Neural progenitor cell (in vitro differentiated cells): ENCODE measurements around the gene DRICH1. TPM values are rescaled to one million over a fixed set of nuclear protein-coding genes. Genes with fewer than 3 reads are reported as not detected.
A peak's percentile ranks its signal among the peaks of the same experiment; 100 is the strongest.
"Not testable (repeated sequence)": the region's sequence is repeated elsewhere in the genome, so short reads cannot be mapped to it uniquely, and the experiment has no call there.

ENCODE experiments used
- DNase-seq: peaks from one replicate; pipeline ENCODE4 v3.0.0-alpha.2; 2016; ENCODE audit warnings: low spot score
- H2AFZ ChIP-seq: fragments of 200-600 bp; sonication (generic); replicated peaks from 2 replicates; pipeline ENCODE4 v1.6.1; 2016; ENCODE audit warnings: antibody characterized with exemption
- H3F3A ChIP-seq: fragments of 200-600 bp; sonication (generic); 2 replicates; pipeline ENCODE4 v1.6.1; 2016; ENCODE audit warnings: antibody characterized with exemption, low read depth
- H3K27ac ChIP-seq: fragments of 200-600 bp; sonication (generic); 2 replicates; pipeline ENCODE4 v1.5.1; 2016; ENCODE audit warnings: mild to moderate bottlenecking
- H3K27me3 ChIP-seq: fragments of 200-600 bp; sonication (generic); 2 replicates; pipeline ENCODE4 v1.6.1; 2016; ENCODE audit warnings: mild to moderate bottlenecking, moderate library complexity
- H3K36me3 ChIP-seq: fragments of 200-600 bp; sonication (generic); 2 replicates; pipeline ENCODE4 v1.5.1; 2016
- H3K4me1 ChIP-seq: fragments of 200-600 bp; sonication (generic); 2 replicates; pipeline ENCODE4 v1.6.1; 2016; ENCODE audit warnings: mixed run types
- H3K4me2 ChIP-seq: fragments of 200-600 bp; sonication (generic); 2 replicates; pipeline ENCODE4 v1.6.1; 2016
- H3K4me3 ChIP-seq: fragments of 200-600 bp; sonication (generic); 2 replicates; pipeline ENCODE4 v1.5.1; 2016
- H3K79me2 ChIP-seq: fragments of 200-600 bp; sonication (generic); 2 replicates; pipeline ENCODE4 v1.6.1; 2016; ENCODE audit warnings: low read depth
- H3K9ac ChIP-seq: fragments of 200-600 bp; sonication (generic); 2 replicates; pipeline ENCODE4 v1.6.1; 2016
- H3K9me3 ChIP-seq: fragments of 200-600 bp; sonication (generic); 2 replicates; pipeline ENCODE4 v1.5.1; 2016; ENCODE audit warnings: low read depth
- H4K20me1 ChIP-seq: fragments of 200-600 bp; sonication (generic); 2 replicates; pipeline ENCODE4 v1.6.1; 2016; ENCODE audit warnings: low read depth
- H3K27ac Mint-ChIP-seq: 3 replicates; pipeline ENCODE4 v1.8.0; 2021; ENCODE audit warnings: mixed read lengths
- H3K27me3 Mint-ChIP-seq: 2 replicates; pipeline ENCODE4 v1.8.0; 2022; ENCODE audit warnings: low read depth, mild to moderate bottlenecking, inconsistent platforms, moderate library complexity, mixed read lengths; ENCODE audit not compliant: insufficient read depth
- H3K36me3 Mint-ChIP-seq: 3 replicates; pipeline ENCODE4 v1.8.0; 2021; ENCODE audit warnings: mixed read lengths
- H3K4me1 Mint-ChIP-seq: 3 replicates; pipeline ENCODE4 v1.8.0; 2021; ENCODE audit warnings: mixed read lengths
- H3K4me3 Mint-ChIP-seq: 3 replicates; pipeline ENCODE4 v1.8.0; 2021; ENCODE audit warnings: mild to moderate bottlenecking, moderate library complexity, mixed read lengths
- H3K9me3 Mint-ChIP-seq: 3 replicates; pipeline ENCODE4 v1.8.0; 2020; ENCODE audit warnings: mixed read lengths
- CTCF ChIP-seq: fragments of 200-600 bp; sonication (generic); IDR thresholded peaks from 2 replicates; pipeline ENCODE4 v1.5.1; 2017; ENCODE audit warnings: antibody characterized with exemption, mild to moderate bottlenecking
- EZH2 ChIP-seq: fragments of 200-600 bp; sonication (generic); IDR thresholded peaks from 2 replicates; pipeline ENCODE4 v1.6.1; 2017; ENCODE audit warnings: antibody characterized with exemption, mild to moderate bottlenecking, moderate library complexity
- EZH2phosphoT487 ChIP-seq: fragments of 200-600 bp; sonication (generic); IDR thresholded peaks from 2 replicates; pipeline ENCODE4 v1.6.1; 2017; ENCODE audit warnings: antibody characterized with exemption
- total RNA-seq: library from RNA; depleted of rRNA; stranded (reverse); fragments of >200 nt; gene quantifications from 2 replicates; pipeline ENCODE4 v1.2.3, GENCODE V29; 2015; ENCODE audit warnings: low replicate concordance

Gene DRICH1
- total RNA-seq, 1 donor from 2014 or later, result not detected

- no peak overlapping the region for H3K4me2 ChIP-seq
- Mint-ChIP-seq H3K36me3 (peaks cover 6% of the 10 kb centered on the region), H3K9me3 (no peaks in the 10 kb centered on the region), H3K4me1 (no peaks in the 10 kb centered on the region), H3K27me3 (peaks cover 8% of the 10 kb centered on the region), H3K27ac (no peak overlapping the region), H3K4me3 (no peak overlapping the region)
- TF ChIP-seq EZH2phosphoT487, result no peak
- no peak for TF ChIP-seq CTCF
- TF ChIP-seq EZH2, result no peak
- H3F3A ChIP-seq, result no peaks in the 10 kb centered on the region
- H3K4me1 ChIP-seq, result no peaks in the 10 kb centered on the region
- H3K79me2 ChIP-seq, result no peaks in the 10 kb centered on the region
- no peak overlapping the region for H3K4me3 ChIP-seq
- no peak overlapping the region for H3K9ac ChIP-seq
- H3K27me3 ChIP-seq, result no peaks in the 10 kb centered on the region
- H3K27ac ChIP-seq, result no peak overlapping the region
- no peak overlapping the region for H2AFZ ChIP-seq
- no peaks in the 10 kb centered on the region for H4K20me1 ChIP-seq
- H3K36me3 ChIP-seq, result no peaks in the 10 kb centered on the region
- no peak for DNase-seq
- no peaks in the 10 kb centered on the region for H3K9me3 ChIP-seq
Observed at GRCh38 chr22:23652711-23653110, 20.6 kb upstream of the DRICH1 start.

GRCh38 chr22:23652286-23652685, 20.2 kb upstream of the DRICH1 start:
- no peaks in the 10 kb centered on the region for H3K9me3 Mint-ChIP-seq
- no peak overlapping the region for H3K4me3 ChIP-seq
- no peaks in the 10 kb centered on the region for H3K4me1 ChIP-seq
- peaks cover 8% of the 10 kb centered on the region for H3K27me3 Mint-ChIP-seq
- no peak overlapping the region for H3K9ac ChIP-seq
- no peaks in the 10 kb centered on the region for H4K20me1 ChIP-seq
- DNase-seq, result no peak
- no peaks in the 10 kb centered on the region for H3K4me1 Mint-ChIP-seq
- no peaks in the 10 kb centered on the region for H3K79me2 ChIP-seq
- no peak for TF ChIP-seq EZH2phosphoT487
- no peak for TF ChIP-seq CTCF
- no peak for TF ChIP-seq EZH2
- no peak overlapping the region for H3K4me3 Mint-ChIP-seq
- no peaks in the 10 kb centered on the region for H3K36me3 ChIP-seq
- H3K4me2 ChIP-seq, result no peak overlapping the region
- no peaks in the 10 kb centered on the region for H3K27me3 ChIP-seq
- no peaks in the 10 kb centered on the region for H3K9me3 ChIP-seq
- H3F3A ChIP-seq, result no peaks in the 10 kb centered on the region
- no peak overlapping the region for H2AFZ ChIP-seq
- H3K36me3 Mint-ChIP-seq, result peaks cover 6% of the 10 kb centered on the region
- H3K27ac Mint-ChIP-seq, result peak overlapping the region; percentile 59
- no peak overlapping the region for H3K27ac ChIP-seq

- Histone ChIP-seq H3K4me3 (no peak overlapping the region), H3K79me2 (no peaks in the 10 kb centered on the region), H3K27ac (no peak overlapping the region), H3K4me2 (no peak overlapping the region), H4K20me1 (no peaks in the 10 kb centered on the region), H3K9me3 (no peaks in the 10 kb centered on the region), H3F3A (no peaks in the 10 kb centered on the region), H3K4me1 (no peaks in the 10 kb centered on the region), H2AFZ (no peak overlapping the region), H3K9ac (no peak overlapping the region), H3K36me3 (no peaks in the 10 kb centered on the region), H3K27me3 (no peaks in the 10 kb centered on the region)
- DNase-seq, result no peak
- Mint-ChIP-seq H3K27ac (no peak overlapping the region), H3K9me3 (no peaks in the 10 kb centered on the region), H3K4me3 (no peak overlapping the region), H3K27me3 (peaks cover 8% of the 10 kb centered on the region), H3K36me3 (peaks cover 6% of the 10 kb centered on the region), H3K4me1 (no peaks in the 10 kb centered on the region)
- TF ChIP-seq EZH2phosphoT487, result no peak
- TF ChIP-seq EZH2, result no peak
- TF ChIP-seq CTCF, result no peak
Observed at GRCh38 chr22:23651676-23652075, 19.6 kb upstream of the DRICH1 start.

- H3K9ac ChIP-seq, result no peak overlapping the region
- H3K4me2 ChIP-seq, result no peak overlapping the region
- no peak overlapping the region for H2AFZ ChIP-seq
- no peak for DNase-seq
- no peaks in the 10 kb centered on the region for H4K20me1 ChIP-seq
- no peaks in the 10 kb centered on the region for H3K36me3 ChIP-seq
- H3F3A ChIP-seq, result no peaks in the 10 kb centered on the region
- Mint-ChIP-seq H3K4me3 (no peak overlapping the region), H3K9me3 (no peaks in the 10 kb centered on the region), H3K4me1 (no peaks in the 10 kb centered on the region), H3K27me3 (peaks cover 7% of the 10 kb centered on the region), H3K27ac (no peak overlapping the region), H3K36me3 (no peaks in the 10 kb centered on the region)
- H3K4me3 ChIP-seq, result no peak overlapping the region
- no peak overlapping the region for H3K27ac ChIP-seq
- H3K9me3 ChIP-seq, result no peaks in the 10 kb centered on the region
- H3K27me3 ChIP-seq, result no peaks in the 10 kb centered on the region
- TF ChIP-seq EZH2 (no peak), CTCF (no peak), EZH2phosphoT487 (no peak)
- H3K79me2 ChIP-seq, result no peaks in the 10 kb centered on the region
- H3K4me1 ChIP-seq, result no peaks in the 10 kb centered on the region
Observed at GRCh38 chr22:23649071-23649501, 17.0 kb upstream of the DRICH1 start.

- not testable (repeated sequence) for H3K27me3 Mint-ChIP-seq, H2AFZ ChIP-seq, H3K9ac ChIP-seq, H3K4me1 ChIP-seq, H3K36me3 Mint-ChIP-seq, H3K4me1 Mint-ChIP-seq, H3K27ac ChIP-seq, H3K4me3 Mint-ChIP-seq, H3K9me3 ChIP-seq, H3K4me3 ChIP-seq, H3K79me2 ChIP-seq, H4K20me1 ChIP-seq, H3K36me3 ChIP-seq, H3K27ac Mint-ChIP-seq, H3K27me3 ChIP-seq, H3K4me2 ChIP-seq, H3F3A ChIP-seq, H3K9me3 Mint-ChIP-seq, DNase-seq
Observed at GRCh38 chr22:23646526-23646925, 14.4 kb upstream of the DRICH1 start.
